ENCODE measurements around the gene GJC1. TPM values are rescaled to one million over a fixed set of nuclear protein-coding genes. Genes with fewer than 3 reads are reported as not detected.

GJC1 gene
- total and polyA plus RNA-seq, 2 of the 8 experiments (the other 6 are each of a cell fraction or from before 2014, with no cell fraction given) = 29.1 to 154 TPM

GRCh38 chr17:44829523-44830358 lies at the start of gene GJC1 (continued):
- TF ChIP-seq MAX (IDR thresholded peaks at IDR 0.05) (peak; percentile 45; the same call in 1 of the 2 replicates), SP1 (IDR thresholded peaks at IDR 0.05; ENCODE audit: low read depth, low read length) (no peak), RFX5 (IDR thresholded peaks at IDR 0.05; ENCODE audit: borderline replicate concordance, low read depth, low read length) (no peak), JUN (IDR thresholded peaks at IDR 0.05; ENCODE audit: low read depth, low read length) (no peak), RAD21 (IDR thresholded peaks at IDR 0.05 in 1 of 2, conservative IDR thresholded peaks at IDR 0.05 in 1 of 2; ENCODE audit: low read depth in 2 of 2, low read length in 2 of 2) (no peak), TCF12 (IDR thresholded peaks at IDR 0.05; ENCODE audit: low read depth, low read length) (no peak), JUND (IDR thresholded peaks at IDR 0.05; ENCODE audit: low read length) (no peak), RNF2 (IDR thresholded peaks at IDR 0.05; ENCODE audit: borderline replicate concordance, low read depth, low read length, missing control alignments, poor library complexity, severe bottlenecking) (no peak), EP300 (IDR thresholded peaks at IDR 0.05; ENCODE audit: borderline replicate concordance in 1 of 2, low read depth in 2 of 2, low read length in 2 of 2) (no peak), ZNF274 (IDR thresholded peaks at IDR 0.05; ENCODE audit: borderline replicate concordance, extremely low read depth, low read length) (no peak), HDAC6 (IDR thresholded peaks at IDR 0.05; ENCODE audit: low read depth, low read length) (no peak), KDM5A (IDR thresholded peaks at IDR 0.05; ENCODE audit: low read length) (no peak), CEBPB (IDR thresholded peaks at IDR 0.05; ENCODE audit: low read depth, low read length) (no peak), BCL11A (IDR thresholded peaks at IDR 0.05; ENCODE audit: low read depth in 2 of 2, low read length in 2 of 2) (no peak), CTBP2 (IDR thresholded peaks at IDR 0.05; ENCODE audit: borderline replicate concordance, insufficient read depth, insufficient read length, low read length) (no peak), TEAD4 (IDR thresholded peaks at IDR 0.05; ENCODE audit: low read depth, low read length) (no peak), CHD1 (IDR thresholded peaks at IDR 0.05; ENCODE audit: low read depth, low read length) (no peak; the same call in 1 of the 2 replicates), EGR1 (IDR thresholded peaks at IDR 0.05; ENCODE audit: borderline replicate concordance, low read depth, low read length) (no peak), RXRA (IDR thresholded peaks at IDR 0.05; ENCODE audit: insufficient read depth, low read depth, low read length) (no peak), FOSL1 (IDR thresholded peaks at IDR 0.05; ENCODE audit: insufficient read depth, low read depth, low read length) (no peak), ATF2 (IDR thresholded peaks at IDR 0.05; ENCODE audit: low read length) (no peak), GTF2F1 (IDR thresholded peaks at IDR 0.05; ENCODE audit: borderline replicate concordance, low read depth, low read length) (no peak)

Measured in H1 (cell line).